ENCODE measurements around the gene DMRTB1.

DNA sequence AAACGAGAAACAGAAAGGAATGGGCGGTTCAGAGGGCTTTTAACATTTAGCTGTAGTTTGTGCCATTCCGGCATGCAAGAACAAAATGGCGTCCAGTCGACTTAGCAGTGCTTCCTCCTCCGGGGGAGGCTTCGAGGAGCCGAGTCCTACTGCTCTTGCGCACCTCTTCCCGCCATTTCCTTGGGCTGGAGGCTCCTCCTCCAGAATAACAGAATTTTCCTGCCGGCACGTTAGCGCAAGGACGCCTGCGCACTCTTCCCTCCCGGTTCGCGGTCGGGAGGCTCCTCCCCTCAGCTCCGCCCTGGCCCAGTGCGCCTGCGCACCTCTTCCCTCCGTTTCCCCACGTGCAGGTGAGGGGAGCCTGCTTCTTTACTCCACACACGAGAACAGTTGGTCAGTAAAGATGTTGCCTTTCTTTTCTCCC is 1.0 kb downstream of the DMRTB1 start:
- TF ChIP-seq, protein P1, sequence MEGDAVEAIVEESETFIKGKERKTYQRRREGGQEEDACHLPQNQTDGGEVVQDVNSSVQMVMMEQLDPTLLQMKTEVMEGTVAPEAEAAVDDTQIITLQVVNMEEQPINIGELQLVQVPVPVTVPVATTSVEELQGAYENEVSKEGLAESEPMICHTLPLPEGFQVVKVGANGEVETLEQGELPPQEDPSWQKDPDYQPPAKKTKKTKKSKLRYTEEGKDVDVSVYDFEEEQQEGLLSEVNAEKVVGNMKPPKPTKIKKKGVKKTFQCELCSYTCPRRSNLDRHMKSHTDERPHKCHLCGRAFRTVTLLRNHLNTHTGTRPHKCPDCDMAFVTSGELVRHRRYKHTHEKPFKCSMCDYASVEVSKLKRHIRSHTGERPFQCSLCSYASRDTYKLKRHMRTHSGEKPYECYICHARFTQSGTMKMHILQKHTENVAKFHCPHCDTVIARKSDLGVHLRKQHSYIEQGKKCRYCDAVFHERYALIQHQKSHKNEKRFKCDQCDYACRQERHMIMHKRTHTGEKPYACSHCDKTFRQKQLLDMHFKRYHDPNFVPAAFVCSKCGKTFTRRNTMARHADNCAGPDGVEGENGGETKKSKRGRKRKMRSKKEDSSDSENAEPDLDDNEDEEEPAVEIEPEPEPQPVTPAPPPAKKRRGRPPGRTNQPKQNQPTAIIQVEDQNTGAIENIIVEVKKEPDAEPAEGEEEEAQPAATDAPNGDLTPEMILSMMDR (conservative IDR thresholded peaks at IDR 0.05; ENCODE audit: low read depth, low read length): no peak
- no peak for TF ChIP-seq EZH2 (IDR thresholded peaks at IDR 0.05; ENCODE audit: low read length, unreplicated experiment)

Measured in PC-3 (cell line).